Gastrocnemius medialis (tissue), 4 donors: Measurements from ENCODE around the gene NIPSNAP3A.

Experiments
- CTCF ChIP-seq, 5 experiments: fragments of 450-650 bp in 3 of 5; fragments of 200-600 bp in 2 of 5; sonication (generic) in 2 of 5; IDR thresholded peaks in 4 of 5; conservative IDR thresholded peaks in 1 of 5; 1 replicate in 4 of 5; 2 replicates in 1 of 5; pipeline ENCODE4 v1.5.1; 2016 to 2019; ENCODE audit warnings: antibody characterized with exemption in 5 of 5, mild to moderate bottlenecking in 3 of 5, moderate library complexity in 3 of 5
- POLR2A ChIP-seq, 2 donors: fragments of 450-650 bp; IDR thresholded peaks; one replicate each; pipeline ENCODE4 v1.6.1; 2017; ENCODE audit warnings: antibody characterized with exemption in 2 of 2, mild to moderate bottlenecking in 2 of 2, moderate library complexity in 2 of 2

- TF ChIP-seq CTCF (IDR thresholded peaks at IDR 0.05 in 4 of 5, conservative IDR thresholded peaks at IDR 0.05 in 1 of 5) (no peak), POLR2A (IDR thresholded peaks at IDR 0.05) (no peak)
Measured at GRCh38 chr9:104779334-104779733, 31.9 kb downstream of the NIPSNAP3A start.
